ENCODE results near the gene EEFSEC.

EEFSEC gene

GRCh38 chr3:128456776-128457715 lies 303.8 kb downstream of the EEFSEC start:
- no peak for DNase-seq

- DNase-seq: no peak
These were observed 304.7 kb downstream of the EEFSEC start for GRCh38 chr3:128457937-128458336.

Data from NCI-H2029 (cell line).